ENCODE data around the gene PHF2. TPM values are rescaled to one million over a fixed set of nuclear protein-coding genes. Genes with fewer than 3 reads are reported as not detected.

Gene PHF2
- total RNA-seq, 1 experiment from 2014 or later, result 32.2 TPM

DNA sequence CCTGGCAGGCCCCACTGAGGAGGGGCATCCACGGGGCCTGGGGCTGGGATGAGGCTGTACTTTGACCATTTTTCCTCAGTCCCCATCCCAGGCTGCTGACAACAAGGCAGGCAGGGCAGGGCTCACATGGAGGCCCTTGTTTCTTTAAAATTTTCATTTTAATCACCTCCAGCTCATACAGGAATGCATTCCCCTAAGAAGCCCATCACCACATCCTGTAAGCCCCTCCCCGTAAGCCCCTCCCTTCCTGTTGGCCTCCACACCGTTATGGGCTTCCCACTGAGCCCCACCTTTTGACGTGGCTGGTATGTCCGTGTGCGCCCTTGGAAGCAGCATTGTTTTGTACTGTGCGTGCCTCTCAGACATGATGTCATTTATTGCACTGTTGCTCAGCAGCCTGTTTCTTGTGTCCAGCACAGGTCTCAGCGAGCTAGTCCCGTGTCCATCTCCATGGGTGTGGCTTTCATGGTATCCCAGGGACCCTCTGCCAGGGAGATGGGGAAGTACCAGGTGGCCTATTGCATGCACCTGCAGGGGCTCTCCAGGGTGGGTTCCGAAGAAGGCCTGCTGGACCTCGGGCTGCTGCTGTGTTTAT is 22.4 kb downstream of the PHF2 start:
- DNase-seq, result no peak
- peaks cover 5% of the 10 kb centered on the region for H3K36me3 ChIP-seq
- no peaks in the 10 kb centered on the region for H3K9me3 ChIP-seq (replicated peaks)
- no peak overlapping the region for H3K4me3 ChIP-seq
- H3K4me1 ChIP-seq, result no peaks in the 10 kb centered on the region
- H3K27me3 ChIP-seq, result no peaks in the 10 kb centered on the region
- no peak overlapping the region for H3K27ac ChIP-seq

GRCh38 chr9:93599571-93600403 is 23.4 kb downstream of the PHF2 start:
- H3K27ac ChIP-seq, result no peak overlapping the region

GRCh38 chr9:93600504-93600903 is 24.1 kb downstream of the PHF2 start:
- no peaks in the 10 kb centered on the region for H3K4me1 ChIP-seq
- no peak overlapping the region for H3K27ac ChIP-seq
- H3K36me3 ChIP-seq, result peaks cover 3% of the 10 kb centered on the region
- peak; percentile 38 to 40 for DNase-seq
- H3K27me3 ChIP-seq, result no peaks in the 10 kb centered on the region
- H3K4me3 ChIP-seq, result no peak overlapping the region
- H3K9me3 ChIP-seq (replicated peaks), result no peaks in the 10 kb centered on the region

More at GRCh38 chr9:93599571-93600403, 23.4 kb downstream of the PHF2 start:
- Histone ChIP-seq H3K9me3 (replicated peaks) (no peaks in the 10 kb centered on the region), H3K4me1 (no peaks in the 10 kb centered on the region), H3K36me3 (peaks cover 5% of the 10 kb centered on the region), H3K27me3 (no peaks in the 10 kb centered on the region), H3K4me3 (no peak overlapping the region)
- no peak for DNase-seq

DNA sequence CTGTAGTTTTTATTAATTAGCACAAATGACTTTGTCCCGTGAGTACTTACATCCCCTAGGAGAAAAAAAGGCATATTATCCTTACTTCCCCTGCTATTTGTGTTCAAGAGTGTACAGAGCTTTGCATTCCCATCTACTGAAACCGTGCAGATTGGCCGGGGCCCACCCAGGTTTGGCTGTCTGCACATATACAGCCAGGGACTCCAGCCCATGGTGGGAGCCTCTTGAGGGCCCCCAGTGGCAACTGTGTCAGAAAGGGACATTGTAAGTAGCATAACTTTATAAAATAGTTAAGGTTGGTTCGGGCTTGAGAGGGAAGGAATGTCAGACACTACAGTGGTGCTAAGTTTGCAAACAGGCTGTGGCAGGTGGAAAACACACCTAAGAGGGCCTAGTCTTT is 24.7 kb downstream of the PHF2 start:
- no peak for DNase-seq
- Histone ChIP-seq H3K27me3 (no peaks in the 10 kb centered on the region), H3K4me1 (no peaks in the 10 kb centered on the region), H3K36me3 (no peaks in the 10 kb centered on the region; the same call in 1 of the 2 replicates), H3K4me3 (no peak overlapping the region), H3K9me3 (replicated peaks) (no peaks in the 10 kb centered on the region), H3K27ac (no peak overlapping the region)

- peaks cover 5% of the 10 kb centered on the region for H3K36me3 ChIP-seq
- H3K27ac ChIP-seq, result no peak overlapping the region
- no peaks in the 10 kb centered on the region for H3K27me3 ChIP-seq
- no peaks in the 10 kb centered on the region for H3K4me1 ChIP-seq
- DNase-seq, result no peak
- H3K4me3 ChIP-seq, result no peak overlapping the region
- H3K9me3 ChIP-seq (replicated peaks), result no peaks in the 10 kb centered on the region
Measured at GRCh38 chr9:93601666-93602065, 25.3 kb downstream of the PHF2 start.

- peaks cover 4% of the 10 kb centered on the region; the same call in 1 of the 2 replicates for H3K9me3 ChIP-seq (replicated peaks)
- DNase-seq, result no peak
Measured at GRCh38 chr9:93603011-93603410, 26.6 kb downstream of the PHF2 start.

GRCh38 chr9:93603906-93604326 is 27.5 kb downstream of the PHF2 start:
- Histone ChIP-seq H3K4me3 (no peak overlapping the region), H3K27me3 (no peaks in the 10 kb centered on the region), H3K9me3 (replicated peaks) (peaks cover 4% of the 10 kb centered on the region; the same call in 1 of the 2 replicates), H3K36me3 (peaks cover 5% of the 10 kb centered on the region), H3K27ac (no peak overlapping the region), H3K4me1 (no peaks in the 10 kb centered on the region)
- no peak for DNase-seq

More at GRCh38 chr9:93603011-93603410, 26.6 kb downstream of the PHF2 start:
- no peaks in the 10 kb centered on the region for H3K4me1 ChIP-seq
- H3K36me3 ChIP-seq, result peaks cover 5% of the 10 kb centered on the region
- H3K4me3 ChIP-seq, result no peak overlapping the region
- no peaks in the 10 kb centered on the region for H3K27me3 ChIP-seq
- no peak overlapping the region for H3K27ac ChIP-seq

DNA sequence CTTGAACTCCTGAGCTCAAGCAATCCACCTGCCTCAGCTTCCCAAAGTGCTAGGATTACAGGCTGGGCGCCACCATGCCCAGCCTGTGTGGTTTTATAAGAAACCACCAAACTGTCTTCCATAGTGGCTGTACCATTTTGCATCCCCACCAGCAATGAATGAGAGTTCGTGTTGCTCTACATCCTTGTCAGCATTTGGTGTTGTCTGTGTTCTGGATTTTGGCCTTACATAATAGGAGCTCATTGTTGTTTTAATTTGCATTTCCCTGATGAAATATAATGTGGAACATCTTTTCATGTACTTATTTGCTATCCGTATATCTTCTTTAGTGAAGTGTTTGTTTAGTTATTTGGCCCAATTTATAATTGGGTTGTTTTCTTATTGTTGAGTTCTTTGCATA is 29.8 kb downstream of the PHF2 start:
- no peak for DNase-seq
- Histone ChIP-seq H3K4me1 (no peaks in the 10 kb centered on the region), H3K27me3 (no peaks in the 10 kb centered on the region), H3K9me3 (replicated peaks) (peaks cover 7% of the 10 kb centered on the region; the same call in 1 of the 2 replicates), H3K4me3 (no peak overlapping the region), H3K36me3 (peaks cover 5% of the 10 kb centered on the region), H3K27ac (no peak overlapping the region)

GRCh38 chr9:93610206-93610605 is 33.8 kb downstream of the PHF2 start:
- Histone ChIP-seq H3K9me3 (replicated peaks) (peaks cover 7% of the 10 kb centered on the region; the same call in 1 of the 2 replicates), H3K27me3 (no peaks in the 10 kb centered on the region), H3K4me3 (no peak overlapping the region), H3K4me1 (no peaks in the 10 kb centered on the region), H3K27ac (no peak overlapping the region), H3K36me3 (peaks cover 7% of the 10 kb centered on the region)
- DNase-seq, result no peak

GRCh38 chr9:93612052-93612795 is 35.8 kb downstream of the PHF2 start:
- DNase-seq, result no peak
- Histone ChIP-seq H3K9me3 (replicated peaks) (peaks cover 7% of the 10 kb centered on the region; the same call in 1 of the 2 replicates), H3K36me3 (peaks cover 2% of the 10 kb centered on the region; the same call in 1 of the 2 replicates), H3K27me3 (no peaks in the 10 kb centered on the region), H3K4me3 (no peak overlapping the region), H3K27ac (no peak overlapping the region), H3K4me1 (no peaks in the 10 kb centered on the region)

DNA sequence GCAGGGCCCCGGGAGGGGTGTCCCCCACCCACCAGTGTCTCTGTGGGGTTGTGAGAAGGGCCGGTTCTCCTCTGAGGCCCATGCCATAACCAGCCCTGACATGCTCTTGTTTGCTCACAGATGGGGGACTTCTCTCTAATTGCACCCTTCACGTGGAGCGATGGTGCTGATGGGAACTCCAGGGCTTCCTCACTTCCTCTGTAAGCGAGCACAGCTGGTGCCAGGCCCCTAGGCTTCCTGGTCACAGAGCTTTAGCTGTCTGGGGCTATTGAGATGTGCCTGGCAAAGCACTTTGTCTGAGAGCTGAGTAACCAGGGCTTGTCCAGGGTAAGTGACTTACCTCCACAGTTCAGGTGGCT is 36.4 kb downstream of the PHF2 start:
- Histone ChIP-seq H3K9me3 (replicated peaks) (peaks cover 3% of the 10 kb centered on the region; the same call in 1 of the 2 replicates), H3K4me3 (no peak overlapping the region), H3K27ac (no peak overlapping the region), H3K36me3 (peaks cover 2% of the 10 kb centered on the region; the same call in 1 of the 2 replicates), H3K27me3 (no peaks in the 10 kb centered on the region), H3K4me1 (no peaks in the 10 kb centered on the region)
- no peak for DNase-seq

DNA sequence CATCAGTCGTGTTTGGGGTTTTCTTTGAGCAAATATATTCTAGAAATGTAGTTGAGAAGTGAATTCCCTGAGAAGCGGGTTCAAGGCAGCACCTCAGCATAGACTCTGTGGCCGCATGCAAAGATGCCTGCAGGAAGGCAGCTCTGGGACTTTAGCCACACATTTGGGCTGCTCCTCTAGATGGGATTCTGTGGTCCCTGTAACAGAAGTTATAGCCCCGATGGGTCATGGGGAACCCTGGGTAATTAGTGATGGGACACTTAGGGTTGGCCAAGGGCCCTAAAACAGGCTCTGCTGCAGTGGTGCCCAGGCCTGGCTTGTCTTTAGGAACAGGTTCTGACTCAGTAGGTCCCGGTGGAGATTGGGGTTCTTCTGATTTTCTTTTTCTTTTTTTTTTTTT is 36.8 kb downstream of the PHF2 start:
- Histone ChIP-seq H3K27me3 (no peaks in the 10 kb centered on the region), H3K4me3 (no peak overlapping the region), H3K27ac (no peak overlapping the region), H3K4me1 (no peaks in the 10 kb centered on the region), H3K36me3 (peaks cover 2% of the 10 kb centered on the region; the same call in 1 of the 2 replicates), H3K9me3 (replicated peaks) (peaks cover 3% of the 10 kb centered on the region; the same call in 1 of the 2 replicates)
- DNase-seq, result no peak

DNA sequence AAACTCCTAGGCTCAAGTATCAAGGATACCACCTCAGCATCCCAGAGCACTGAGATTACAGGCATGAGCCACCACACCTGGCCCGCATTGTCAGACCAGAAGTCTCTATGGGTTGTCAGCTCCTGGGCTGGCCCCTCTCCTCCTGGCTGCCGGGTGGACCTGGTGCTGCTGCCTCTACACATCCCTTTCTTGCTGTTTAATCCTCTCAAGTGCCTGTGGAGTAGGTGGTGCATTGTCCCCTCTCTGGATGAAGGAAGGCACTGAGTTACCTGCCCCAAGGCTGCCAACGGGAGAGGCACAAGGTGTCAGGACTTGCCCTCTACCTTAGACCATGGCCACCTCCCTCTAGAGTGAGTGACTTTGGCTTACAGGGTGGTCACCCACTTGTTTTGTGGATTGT is 37.4 kb downstream of the PHF2 start:
- peaks cover 2% of the 10 kb centered on the region; the same call in 1 of the 2 replicates for H3K36me3 ChIP-seq
- H3K4me1 ChIP-seq, result no peaks in the 10 kb centered on the region
- H3K27me3 ChIP-seq, result no peaks in the 10 kb centered on the region
- 0 out of 2 replicates have a peak, but pooled peaks cover 3% of the 10 kb centered on the region for H3K9me3 ChIP-seq (replicated peaks)
- DNase-seq, result no peak
- H3K4me3 ChIP-seq, result no peak overlapping the region
- no peak overlapping the region for H3K27ac ChIP-seq

DNA sequence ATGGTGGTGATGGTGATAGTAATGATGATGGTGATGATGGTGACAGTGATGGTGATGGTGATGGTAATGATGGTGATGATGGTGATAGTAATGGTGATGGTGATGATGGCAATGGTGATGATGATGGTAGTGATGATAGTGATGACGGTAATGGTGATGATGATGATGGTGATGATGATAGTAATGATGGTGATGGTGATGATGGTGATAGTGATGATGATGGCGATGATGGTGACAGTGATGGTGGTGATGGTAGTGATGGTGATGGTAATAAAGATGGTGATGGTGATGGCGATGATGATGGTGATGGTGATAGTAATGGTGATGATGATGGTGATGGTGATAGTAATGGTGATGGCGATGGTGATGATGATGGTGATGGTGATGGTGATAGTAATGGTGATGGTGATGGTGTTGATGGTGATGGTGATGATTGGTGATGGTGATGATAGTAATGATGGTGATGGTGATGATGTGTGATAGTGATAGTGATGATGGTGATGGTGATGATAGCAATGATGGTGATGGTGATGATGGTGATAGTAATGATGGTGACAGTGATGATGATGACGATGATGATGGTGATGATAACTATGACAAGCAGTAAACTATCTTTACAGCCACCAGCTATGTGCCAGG is 38.6 kb downstream of the PHF2 start:
- no peaks in the 10 kb centered on the region for H3K27me3 ChIP-seq
- no peak overlapping the region for H3K4me3 ChIP-seq
- no peak overlapping the region for H3K27ac ChIP-seq
- H3K9me3 ChIP-seq (replicated peaks), result 0 out of 2 replicates have a peak, but pooled peaks cover 3% of the 10 kb centered on the region
- H3K4me1 ChIP-seq, result no peaks in the 10 kb centered on the region
- H3K36me3 ChIP-seq, result peaks cover 2% of the 10 kb centered on the region; the same call in 1 of the 2 replicates
- DNase-seq, result no peak
